Ishikawa (cell line): ENCODE results near the gene ENPEP.

ENCODE experiments used
- EGR1 ChIP-seq: IDR thresholded peaks from 2 replicates; pipeline ENCODE4 v1.6.1; 2012
- EP300 ChIP-seq: IDR thresholded peaks from 2 replicates; pipeline ENCODE4 v1.6.1; 2012; ENCODE audit warnings: borderline replicate concordance
- NFIC ChIP-seq: IDR thresholded peaks from 2 replicates; pipeline ENCODE4 v1.6.1; 2012
- RAD21 ChIP-seq: IDR thresholded peaks from 2 replicates; pipeline ENCODE4 v1.6.1; 2012; ENCODE audit warnings: low read depth
- TAF1 ChIP-seq: IDR thresholded peaks from 2 replicates; pipeline ENCODE4 v1.6.1; 2012; ENCODE audit warnings: low read depth, mild to moderate bottlenecking
- TF ChIP-seq, protein P1 (sequence below): IDR thresholded peaks from 2 replicates; pipeline ENCODE4 v1.6.1; 2012

DNA sequence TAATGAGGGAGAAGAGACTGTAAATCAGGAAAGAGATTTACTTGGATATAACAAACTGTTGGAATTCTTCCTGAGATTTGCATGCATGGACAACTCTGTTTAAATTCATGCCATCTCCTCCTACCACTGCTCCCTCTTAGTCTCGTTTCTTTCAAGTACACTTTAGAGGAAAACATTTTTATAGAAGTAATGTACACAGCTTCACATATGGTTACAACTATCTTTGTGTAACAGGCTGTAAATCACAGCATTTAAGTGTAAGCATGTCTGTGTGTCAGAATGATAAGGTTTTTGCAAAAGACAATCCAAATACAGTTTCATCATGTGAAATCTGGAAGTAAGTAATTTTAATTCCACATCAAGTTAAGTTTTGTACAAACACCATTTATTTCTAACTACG is 21.5 kb upstream of the ENPEP start:
- TF ChIP-seq RAD21 (no peak), EGR1 (no peak), NFIC (no peak), TAF1 (no peak), EP300 (no peak)
- TF ChIP-seq, protein P1, sequence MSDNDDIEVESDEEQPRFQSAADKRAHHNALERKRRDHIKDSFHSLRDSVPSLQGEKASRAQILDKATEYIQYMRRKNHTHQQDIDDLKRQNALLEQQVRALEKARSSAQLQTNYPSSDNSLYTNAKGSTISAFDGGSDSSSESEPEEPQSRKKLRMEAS, result no peak
